HPDE6-E6E7 (cell line): Measurements from ENCODE around the gene MICAL3.
A peak's percentile ranks its signal among the peaks of the same experiment; 100 is the strongest.
"Not testable (repeated sequence)": the region's sequence is repeated elsewhere in the genome, so short reads cannot be mapped to it uniquely, and the experiment has no call there.

Experiments
- DNase-seq: peaks from one replicate; pipeline ENCODE4 v3.0.0; 2011; ENCODE audit warnings: missing footprints; ENCODE audit errors: extremely low spot score

The MICAL3 gene

GRCh38 chr22:17769013-17769715, 255.2 kb downstream of the MICAL3 start:
- no peak for DNase-seq

DNA sequence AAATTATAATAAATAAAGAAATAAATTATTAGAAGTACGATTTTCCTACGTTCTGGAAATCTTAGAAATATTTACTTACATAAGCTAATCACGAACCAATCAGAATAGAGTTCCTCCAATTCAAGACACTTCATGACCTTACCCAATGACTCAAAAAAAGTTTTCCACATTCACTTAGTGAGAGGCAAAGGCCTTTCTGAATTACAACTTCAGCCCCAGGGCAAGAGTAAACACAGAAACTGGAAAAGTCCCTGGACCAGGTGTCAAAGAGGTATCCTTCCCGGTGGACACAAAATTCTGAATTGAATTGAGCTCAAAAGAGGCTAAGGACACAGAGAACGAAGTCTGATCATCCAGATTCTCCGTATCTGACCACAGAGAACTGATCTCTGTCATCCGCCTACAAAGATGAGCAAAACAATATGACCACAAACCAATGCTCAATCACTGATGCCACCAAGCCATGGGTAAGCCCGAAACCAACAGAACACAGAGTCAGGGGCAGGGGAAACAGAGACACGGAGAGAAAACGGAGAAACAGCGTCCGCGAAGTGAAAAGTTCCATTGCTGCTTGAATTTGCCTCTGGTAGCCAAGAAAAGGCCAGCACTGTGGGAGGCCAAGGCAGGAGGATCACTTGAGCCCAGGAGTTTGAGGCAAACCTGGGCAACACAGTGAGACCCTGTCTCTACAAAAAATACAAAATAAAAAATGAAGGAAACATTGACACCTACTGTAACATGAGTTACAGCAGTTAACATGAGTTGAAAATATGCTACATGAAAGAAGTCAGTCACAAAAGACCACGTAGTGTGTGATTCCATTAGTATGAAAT, 256.9 kb downstream of the MICAL3 start:
- no peak for DNase-seq

GRCh38 chr22:17764852-17765251, 259.5 kb downstream of the MICAL3 start:
- not testable (repeated sequence) for DNase-seq

GRCh38 chr22:17764036-17764435, 260.3 kb downstream of the MICAL3 start:
- no peak for DNase-seq

- not testable (repeated sequence) for DNase-seq
These were observed 260.9 kb downstream of the MICAL3 start for GRCh38 chr22:17763442-17763841.

DNA sequence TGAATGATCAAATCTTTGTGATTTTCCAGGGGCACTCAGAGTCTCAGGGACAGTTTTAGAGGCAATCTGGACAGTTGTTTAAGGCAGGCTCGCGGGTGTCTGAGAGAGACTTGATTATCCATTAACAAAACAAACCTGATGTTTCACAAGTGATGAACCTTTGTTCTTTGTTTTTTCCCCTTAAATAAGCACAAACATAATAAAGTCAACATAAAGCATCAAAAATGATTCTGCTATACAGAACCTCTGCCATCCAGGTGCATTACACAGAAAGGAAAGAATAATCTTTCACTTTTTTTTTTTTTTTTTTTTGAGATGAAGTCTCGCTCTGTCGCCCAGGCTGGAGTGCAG, 263.2 kb downstream of the MICAL3 start:
- no peak for DNase-seq

DNA sequence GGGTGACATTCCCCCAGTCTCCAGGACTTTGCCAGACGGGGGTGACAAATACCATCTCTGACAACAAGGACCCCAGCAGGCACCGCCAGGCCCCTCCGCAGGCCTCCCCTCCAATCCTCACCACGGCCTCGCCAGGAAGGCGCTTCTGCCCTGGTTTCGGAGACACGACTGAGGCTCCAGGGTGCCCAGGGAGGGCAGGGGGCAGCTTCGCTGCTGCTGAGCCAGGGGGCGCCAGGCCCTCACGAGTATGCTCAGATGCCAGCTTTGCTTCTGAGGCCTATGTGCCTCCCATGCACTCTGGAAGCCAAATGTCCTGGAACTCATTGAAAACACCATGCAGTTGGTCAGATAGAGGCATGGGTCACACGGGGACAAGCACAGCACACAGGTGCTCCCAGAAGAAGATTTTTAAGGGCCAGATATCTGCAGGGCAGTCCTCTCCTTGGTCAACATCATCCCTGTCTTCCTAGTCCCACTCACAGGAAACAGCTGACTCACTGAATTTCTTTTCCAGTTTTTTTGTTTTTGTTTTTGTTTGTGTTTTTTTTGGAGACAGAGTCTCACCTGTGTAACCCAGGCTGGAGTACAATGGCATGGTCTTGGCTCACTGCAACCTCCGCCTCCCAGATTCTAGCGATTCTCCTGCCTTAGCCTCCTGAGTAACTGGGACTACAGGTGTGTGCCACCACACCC, 270.0 kb downstream of the MICAL3 start:
- no peak for DNase-seq

GRCh38 chr22:17753401-17753989, 270.9 kb downstream of the MICAL3 start:
- no peak for DNase-seq

DNA sequence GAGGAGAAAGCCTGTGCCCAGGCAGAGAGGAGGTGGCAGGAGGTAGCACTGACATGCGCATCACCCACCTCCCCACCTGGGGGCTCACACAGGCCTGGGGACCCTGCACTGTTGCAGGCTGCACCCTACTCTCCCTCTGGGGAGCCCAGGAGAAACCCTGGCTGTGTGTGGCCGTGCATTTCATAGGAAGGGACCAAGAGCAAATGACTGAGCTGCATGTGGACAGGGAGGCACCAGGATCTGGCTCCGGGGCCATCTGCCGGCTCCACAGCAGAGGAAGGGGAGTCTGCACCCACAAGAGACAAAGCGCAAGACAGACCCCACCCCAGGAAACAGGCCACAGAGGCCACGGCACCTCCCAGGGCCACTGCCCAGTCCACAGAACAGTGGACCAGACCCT, 272.8 kb downstream of the MICAL3 start:
- no peak for DNase-seq

DNA sequence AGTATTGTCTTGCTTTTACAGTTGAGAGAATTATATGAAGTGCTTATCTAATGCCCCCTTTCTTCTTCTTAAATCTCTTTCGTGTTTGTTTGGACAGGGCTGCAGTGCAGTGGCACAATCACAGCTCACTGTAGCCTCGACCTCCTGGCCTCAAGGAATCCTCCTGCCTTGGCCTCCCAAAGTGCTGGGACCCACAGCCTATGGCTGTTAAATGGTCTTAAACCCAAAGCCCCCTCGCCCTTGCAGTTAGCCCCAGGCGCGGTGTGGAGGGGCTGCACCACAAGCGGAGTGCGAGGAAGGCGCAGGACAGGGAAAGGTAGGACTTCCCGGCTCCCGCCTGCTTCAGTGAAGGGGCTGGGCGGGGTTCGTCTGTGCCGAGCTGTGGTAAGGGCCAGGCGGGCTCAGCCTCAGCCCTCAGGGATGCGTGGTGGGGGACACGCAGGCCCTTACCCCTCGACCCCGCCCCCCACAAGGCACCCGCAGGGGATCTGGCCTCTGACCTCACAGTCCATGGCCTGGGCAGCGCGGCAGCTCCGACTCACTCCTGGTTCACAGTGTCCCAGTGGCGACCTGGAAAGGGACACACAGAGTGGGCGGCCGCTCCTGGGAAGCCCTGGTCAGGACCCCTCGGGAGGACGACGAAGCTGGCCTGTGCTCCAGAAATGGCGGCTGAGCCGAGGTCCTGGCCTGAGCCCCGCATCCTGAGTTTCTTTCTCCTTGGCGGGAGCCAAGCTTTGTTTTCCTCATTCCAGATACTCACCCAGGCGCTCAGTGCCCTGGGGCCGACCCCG, 274.6 kb downstream of the MICAL3 start:
- DNase-seq = no peak

DNA sequence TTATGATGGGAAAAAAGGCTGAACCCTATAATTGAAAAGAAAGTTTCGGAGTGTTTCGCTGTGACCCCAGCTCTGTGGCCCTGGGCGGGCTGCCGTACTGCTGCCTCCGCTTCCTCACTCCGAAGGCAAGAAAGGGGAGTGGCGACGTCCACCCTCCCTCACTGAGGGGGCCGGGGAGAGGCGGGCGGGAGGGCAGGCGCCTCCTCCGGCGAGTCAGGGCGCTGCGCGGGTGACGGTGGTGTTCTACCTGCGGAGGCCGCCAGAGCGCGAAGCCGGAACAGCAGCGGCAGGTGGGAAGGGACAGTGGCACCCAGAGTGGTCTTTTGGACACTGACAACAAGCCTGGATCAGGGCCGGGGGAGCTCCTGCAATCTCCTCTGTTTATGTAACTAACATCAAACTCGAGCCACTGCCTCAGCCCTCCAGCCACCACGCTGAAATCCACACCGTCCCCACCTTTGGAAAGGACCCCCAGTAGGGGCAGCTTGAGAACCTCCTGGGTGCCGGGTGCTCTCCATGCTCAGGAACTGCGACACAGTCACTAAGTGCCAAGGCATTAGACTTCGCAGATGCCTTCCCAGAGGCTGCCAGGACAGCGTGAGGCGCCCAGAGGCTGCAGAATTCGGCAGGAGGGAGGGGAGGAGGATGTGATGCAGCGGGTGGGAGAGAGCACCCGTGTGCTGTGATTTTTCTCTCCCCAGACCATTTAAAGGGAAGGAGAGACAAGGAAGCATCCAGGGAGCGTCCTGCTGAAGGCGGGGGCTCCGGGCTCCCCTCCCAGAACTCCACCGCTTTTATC, 275.6 kb downstream of the MICAL3 start:
- no peak for DNase-seq

- DNase-seq = no peak
These were observed 277.4 kb downstream of the MICAL3 start for GRCh38 chr22:17746916-17747315.

DNA sequence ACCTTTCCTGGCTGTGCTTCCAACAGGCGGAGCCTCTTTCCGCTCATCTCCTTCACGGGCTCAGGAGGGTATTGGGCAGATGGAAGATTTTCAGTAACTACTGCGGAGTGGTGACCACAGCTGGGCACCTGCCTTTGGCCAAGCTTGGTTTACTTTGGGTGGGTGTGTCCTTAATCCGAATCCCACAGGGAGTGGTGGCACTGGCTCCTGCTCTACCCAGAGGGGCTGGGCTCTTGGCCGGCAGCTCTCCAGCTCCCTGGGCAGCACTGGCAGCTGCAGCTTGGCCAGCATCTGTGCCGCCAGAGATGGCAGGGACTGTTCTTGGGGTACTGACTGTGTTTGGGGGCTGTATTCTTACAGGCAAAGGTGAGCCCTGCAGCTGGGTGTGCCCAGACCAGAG, 279.9 kb downstream of the MICAL3 start:
- DNase-seq = no peak

DNA sequence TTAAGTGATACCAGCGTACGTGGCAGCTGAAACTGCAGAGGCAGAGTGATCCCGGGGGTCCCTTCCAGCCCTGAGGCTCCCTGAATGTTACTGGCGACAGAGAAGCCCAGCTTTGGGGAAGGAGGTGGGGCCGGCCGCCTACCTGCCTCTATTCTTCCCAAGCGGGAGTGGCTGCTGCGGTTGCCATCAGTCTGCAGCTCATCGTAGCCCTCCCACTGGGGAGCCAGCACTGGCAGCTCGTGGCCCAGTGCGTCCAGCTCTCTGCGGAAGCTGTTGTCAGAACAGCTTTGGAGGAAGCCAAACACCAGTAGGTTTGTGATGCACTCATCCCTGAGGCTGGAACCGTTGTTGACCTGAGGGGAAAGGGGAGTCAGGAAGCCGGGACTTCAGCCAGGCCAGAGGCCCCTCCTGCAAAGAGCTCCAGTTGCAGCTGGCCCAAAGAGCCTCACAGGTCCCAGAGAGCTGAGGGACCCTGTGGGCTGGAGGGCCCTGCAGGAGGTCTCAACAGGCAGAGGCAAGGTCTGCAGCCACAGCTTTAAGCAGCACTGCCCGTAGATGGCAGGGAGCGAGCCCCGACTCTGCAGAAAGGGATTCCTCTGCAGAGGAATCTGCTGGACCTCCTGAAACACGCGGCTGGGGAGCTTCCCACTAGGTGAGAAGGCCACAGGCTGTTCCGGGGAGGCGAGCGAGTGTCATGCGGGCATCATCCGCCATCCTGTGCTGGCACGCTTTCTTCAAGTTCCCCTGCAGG, 280.5 kb downstream of the MICAL3 start:
- DNase-seq = no peak

GRCh38 chr22:17742527-17742902, 281.8 kb downstream of the MICAL3 start:
- peak; percentile 85 for DNase-seq

- DNase-seq = no peak
These were observed 282.4 kb downstream of the MICAL3 start for GRCh38 chr22:17741866-17742526.

DNA sequence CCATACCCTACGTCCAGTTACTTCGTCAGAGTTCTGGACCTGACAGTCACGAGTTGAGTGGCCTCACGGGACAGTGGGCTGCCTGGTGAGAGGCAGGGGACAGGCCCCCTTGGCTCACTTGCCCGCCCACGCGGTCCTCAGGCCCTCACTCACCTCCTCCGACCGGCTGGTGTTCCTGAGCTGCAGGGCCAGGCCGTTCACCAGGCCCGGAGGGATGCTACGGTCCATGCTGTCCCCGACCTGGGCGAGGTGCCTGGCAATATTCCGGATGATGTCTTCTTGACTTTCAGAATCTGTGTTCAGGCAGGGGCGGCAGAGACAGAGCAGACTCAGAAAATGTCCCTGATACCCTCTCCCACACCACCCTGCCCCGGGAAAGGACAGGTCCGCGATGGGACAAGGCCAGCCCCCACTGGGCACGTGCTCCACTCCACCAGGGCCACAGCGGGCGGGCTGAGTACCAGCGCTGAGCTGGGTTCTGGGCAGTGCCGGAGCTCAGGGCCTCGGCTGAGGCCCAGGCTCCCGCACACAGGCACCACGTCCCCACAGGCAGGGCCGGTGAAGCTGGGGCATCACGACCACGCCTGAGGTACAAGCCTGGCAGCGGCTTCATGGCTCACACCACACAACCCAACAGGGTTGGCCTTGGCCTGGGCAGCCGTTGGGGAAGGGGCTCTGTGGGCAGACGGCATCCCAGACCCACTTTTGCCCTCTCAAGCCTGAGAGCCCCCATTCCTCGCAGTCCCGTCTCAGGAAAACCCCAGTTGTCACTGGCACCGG, 285.0 kb downstream of the MICAL3 start:
- no peak for DNase-seq

- no peak for DNase-seq
These were observed 285.8 kb downstream of the MICAL3 start for GRCh38 chr22:17738386-17739128.
